ENCODE data around the gene OR5H2. TPM values are rescaled to one million over a fixed set of nuclear protein-coding genes. Genes with fewer than 3 reads are reported as not detected.

OR5H2 gene
- polyA plus RNA-seq, 3 donors = not detected

GRCh38 chr3:98259707-98260106, 22.6 kb upstream of the OR5H2 start:
- DNase-seq = no peak
- 100% methylated on average over 1 of the region's 2 CpGs for WGBS (ENCODE audit: insufficient coverage)
- H3K4me3 Mint-ChIP-seq = no peak overlapping the region

GRCh38 chr3:98262046-98262445, 20.3 kb upstream of the OR5H2 start:
- H4K20me1 ChIP-seq (ENCODE audit: insufficient read depth, low read length) = no peaks in the 10 kb centered on the region
- H3K9me3 Mint-ChIP-seq = peaks cover 2 to 7% (median 3%) of the 10 kb centered on the region in 7 donors
- H3K4me2 ChIP-seq (replicated peaks; ENCODE audit: extremely low read depth, low read length, poor library complexity, severe bottlenecking) = no peak overlapping the region
- no peak overlapping the region for H2AFZ ChIP-seq (ENCODE audit: insufficient read depth, low read depth, low read length, poor library complexity, severe bottlenecking)
- WGBS (ENCODE audit: insufficient coverage) = no CpG with 5 or more reads among the region's 2 CpGs
- TF ChIP-seq CTCF (IDR thresholded peaks at IDR 0.05) = no peak
- DNase-seq = no peak
- no peak overlapping the region for H3K27ac ChIP-seq (ENCODE audit: low read depth in 1 of 2, low read length in 2 of 2)
- no peaks in the 10 kb centered on the region for H3K36me3 ChIP-seq (replicated peaks in 1 of 2; ENCODE audit: control insufficient read depth in 1 of 2, insufficient read depth in 2 of 2, low read length in 2 of 2)
- H3K4me1 Mint-ChIP-seq = no peaks in the 10 kb centered on the region
- intact Hi-C loops (cut with micrococcal nuclease) = no loop called here
- no peaks in the 10 kb centered on the region for H3K79me2 ChIP-seq (ENCODE audit: insufficient read depth, low read length)
- no peak overlapping the region for H3K4me3 ChIP-seq (replicated peaks in 1 of 3; ENCODE audit: low read depth in 2 of 3, low read length in 3 of 3)
- H3K9me3 ChIP-seq (replicated peaks in 1 of 2; ENCODE audit: control insufficient read depth in 1 of 2, insufficient read depth in 1 of 2, low read length in 2 of 2) = peaks cover 6% of the 10 kb centered on the region in 2 donors
- no peaks in the 10 kb centered on the region for H3K4me1 ChIP-seq (ENCODE audit: control insufficient read depth in 1 of 2, insufficient read depth in 2 of 2, low read length in 2 of 2)
- no peak overlapping the region for H3K4me3 Mint-ChIP-seq
- no peaks in the 10 kb centered on the region for H3K36me3 Mint-ChIP-seq
- no peaks in the 10 kb centered on the region for H3K27me3 Mint-ChIP-seq (ENCODE audit: low read depth in 3 of 3)
- H3K27me3 ChIP-seq (ENCODE audit: control insufficient read depth in 2 of 2, insufficient read depth in 2 of 2, low read length in 2 of 2) = no peaks in the 10 kb centered on the region
- no peak overlapping the region for H3K27ac Mint-ChIP-seq
- no peak overlapping the region for H3K9ac ChIP-seq (ENCODE audit: insufficient read depth, low read length, poor library complexity, severe bottlenecking)

More at GRCh38 chr3:98259707-98260106, 22.6 kb upstream of the OR5H2 start:
- Mint-ChIP-seq H3K4me1 (no peaks in the 10 kb centered on the region), H3K36me3 (no peaks in the 10 kb centered on the region), H3K9me3 (peaks cover 2 to 7% (median 3%) of the 10 kb centered on the region in 7 donors), H3K27ac (no peak overlapping the region), H3K27me3 (ENCODE audit: low read depth in 3 of 3) (peaks cover 0 to 2% (median 0%) of the 10 kb centered on the region in 3 donors)
- Histone ChIP-seq H3K9ac (ENCODE audit: insufficient read depth, low read length, poor library complexity, severe bottlenecking) (no peak overlapping the region), H3K4me3 (replicated peaks in 1 of 3; ENCODE audit: low read depth in 2 of 3, low read length in 3 of 3) (no peak overlapping the region), H4K20me1 (ENCODE audit: insufficient read depth, low read length) (no peaks in the 10 kb centered on the region), H3K36me3 (replicated peaks in 1 of 2; ENCODE audit: control insufficient read depth in 1 of 2, insufficient read depth in 2 of 2, low read length in 2 of 2) (no peaks in the 10 kb centered on the region), H3K27me3 (ENCODE audit: control insufficient read depth in 2 of 2, insufficient read depth in 2 of 2, low read length in 2 of 2) (no peaks in the 10 kb centered on the region), H3K79me2 (ENCODE audit: insufficient read depth, low read length) (no peaks in the 10 kb centered on the region), H3K27ac (ENCODE audit: low read depth in 1 of 2, low read length in 2 of 2) (no peak overlapping the region), H3K4me1 (ENCODE audit: control insufficient read depth in 1 of 2, insufficient read depth in 2 of 2, low read length in 2 of 2) (no peaks in the 10 kb centered on the region), H3K9me3 (replicated peaks in 1 of 2; ENCODE audit: control insufficient read depth in 1 of 2, insufficient read depth in 1 of 2, low read length in 2 of 2) (peaks cover 6% of the 10 kb centered on the region in 2 donors), H2AFZ (ENCODE audit: insufficient read depth, low read depth, low read length, poor library complexity, severe bottlenecking) (no peak overlapping the region), H3K4me2 (replicated peaks; ENCODE audit: extremely low read depth, low read length, poor library complexity, severe bottlenecking) (no peak overlapping the region)
- intact Hi-C loops (cut with micrococcal nuclease) = no loop called here
- TF ChIP-seq CTCF (IDR thresholded peaks at IDR 0.05) = no peak

All from CD14-positive monocyte (primary cell).